ENCODE measurements around the gene HECTD1. TPM values are rescaled to one million over a fixed set of nuclear protein-coding genes. Genes with fewer than 3 reads are reported as not detected.

The HECTD1 gene
- total RNA-seq, 2 donors from 2014 or later: 121 to 178 TPM

Other genes with a start within 250 kb of the HECTD1 start
- gene AP4S1, start 182.1 kb downstream of the HECTD1 start, total RNA-seq: 1 to 10 TPM; 6.3 to 7.5 TPM
- gene STRN3, start 181.4 kb downstream of the HECTD1 start, total RNA-seq: 10 to 100 TPM; 37.3 to 48.6 TPM
- 10 to 100 TPM; 42.4 to 46.6 TPM for gene HEATR5A, start 212.8 kb upstream of the HECTD1 start, total RNA-seq
- 1 to 10 TPM; 7.6 TPM for gene DTD2, start 249.7 kb upstream of the HECTD1 start, total RNA-seq